ENCODE data around the gene CDH4.
"Not testable (repeated sequence)": the region's sequence is repeated elsewhere in the genome, so short reads cannot be mapped to it uniquely, and the experiment has no call there.

CDH4 gene

DNA sequence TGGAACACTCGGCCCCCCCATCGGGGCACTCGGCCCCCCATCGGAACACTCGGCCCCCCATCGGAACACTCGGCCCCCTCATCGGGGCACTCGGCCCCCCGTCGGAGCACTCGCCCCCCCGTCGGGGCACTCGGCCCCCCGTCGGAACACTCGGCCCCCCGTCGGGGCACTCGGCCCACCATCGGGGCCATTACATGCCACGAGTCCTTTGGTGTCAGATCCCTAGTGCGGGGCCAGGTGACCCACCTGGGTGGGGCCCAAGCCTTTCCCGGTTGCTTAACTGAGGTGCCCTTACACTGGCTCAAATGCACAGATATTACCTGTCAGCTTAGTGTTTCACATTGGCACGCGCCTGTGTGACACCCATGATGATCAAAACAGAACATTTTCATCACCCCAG is 717.7 kb downstream of the CDH4 start:
- TF ChIP-seq ZFX (IDR thresholded peaks at IDR 0.05; ENCODE audit: borderline replicate concordance): no peak
- H3K27ac ChIP-seq: no peak overlapping the region

DNA sequence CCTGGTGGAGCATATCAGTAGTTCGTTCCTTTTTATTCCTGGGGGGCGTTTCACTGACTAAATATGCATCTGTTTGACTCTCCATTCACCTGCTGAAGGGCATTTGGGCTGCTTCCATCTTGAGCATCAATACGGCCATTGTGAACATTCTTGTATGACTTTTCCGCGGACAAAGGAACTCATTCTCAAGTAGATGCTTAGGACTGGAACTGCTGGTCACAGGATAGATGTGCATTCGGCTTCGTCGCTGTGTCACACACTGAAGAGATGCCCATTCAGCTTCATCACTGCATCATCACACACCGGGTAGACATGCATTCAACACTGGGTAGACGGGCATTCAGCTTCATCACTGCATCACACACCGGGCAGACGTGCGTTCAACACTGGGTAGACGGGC is 718.3 kb downstream of the CDH4 start:
- TF ChIP-seq, protein P1, sequence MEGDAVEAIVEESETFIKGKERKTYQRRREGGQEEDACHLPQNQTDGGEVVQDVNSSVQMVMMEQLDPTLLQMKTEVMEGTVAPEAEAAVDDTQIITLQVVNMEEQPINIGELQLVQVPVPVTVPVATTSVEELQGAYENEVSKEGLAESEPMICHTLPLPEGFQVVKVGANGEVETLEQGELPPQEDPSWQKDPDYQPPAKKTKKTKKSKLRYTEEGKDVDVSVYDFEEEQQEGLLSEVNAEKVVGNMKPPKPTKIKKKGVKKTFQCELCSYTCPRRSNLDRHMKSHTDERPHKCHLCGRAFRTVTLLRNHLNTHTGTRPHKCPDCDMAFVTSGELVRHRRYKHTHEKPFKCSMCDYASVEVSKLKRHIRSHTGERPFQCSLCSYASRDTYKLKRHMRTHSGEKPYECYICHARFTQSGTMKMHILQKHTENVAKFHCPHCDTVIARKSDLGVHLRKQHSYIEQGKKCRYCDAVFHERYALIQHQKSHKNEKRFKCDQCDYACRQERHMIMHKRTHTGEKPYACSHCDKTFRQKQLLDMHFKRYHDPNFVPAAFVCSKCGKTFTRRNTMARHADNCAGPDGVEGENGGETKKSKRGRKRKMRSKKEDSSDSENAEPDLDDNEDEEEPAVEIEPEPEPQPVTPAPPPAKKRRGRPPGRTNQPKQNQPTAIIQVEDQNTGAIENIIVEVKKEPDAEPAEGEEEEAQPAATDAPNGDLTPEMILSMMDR (IDR thresholded peaks at IDR 0.05): no peak
- no peak for TF ChIP-seq ZFX (IDR thresholded peaks at IDR 0.05; ENCODE audit: borderline replicate concordance)
- H3K27ac ChIP-seq: no peak overlapping the region

DNA sequence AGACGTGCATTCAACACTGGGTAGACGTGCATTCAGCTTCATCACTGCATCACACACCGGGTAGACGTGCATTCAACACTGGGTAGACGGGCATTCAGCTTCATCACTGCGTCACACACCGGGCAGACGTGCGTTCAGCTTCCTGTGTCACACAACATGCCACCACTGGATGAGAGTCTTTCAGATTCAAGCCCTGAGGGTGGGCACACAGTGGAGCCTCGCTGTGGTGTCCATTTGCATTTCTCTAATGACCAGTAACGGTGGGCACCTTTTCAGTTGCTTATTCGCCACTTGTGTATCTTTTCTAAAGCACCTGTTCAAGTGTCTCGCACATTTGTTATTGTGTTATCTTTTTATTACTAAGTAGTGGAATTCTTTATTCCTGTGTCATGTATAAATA is 719.5 kb downstream of the CDH4 start:
- not testable (repeated sequence) for H3K27ac ChIP-seq

DNA sequence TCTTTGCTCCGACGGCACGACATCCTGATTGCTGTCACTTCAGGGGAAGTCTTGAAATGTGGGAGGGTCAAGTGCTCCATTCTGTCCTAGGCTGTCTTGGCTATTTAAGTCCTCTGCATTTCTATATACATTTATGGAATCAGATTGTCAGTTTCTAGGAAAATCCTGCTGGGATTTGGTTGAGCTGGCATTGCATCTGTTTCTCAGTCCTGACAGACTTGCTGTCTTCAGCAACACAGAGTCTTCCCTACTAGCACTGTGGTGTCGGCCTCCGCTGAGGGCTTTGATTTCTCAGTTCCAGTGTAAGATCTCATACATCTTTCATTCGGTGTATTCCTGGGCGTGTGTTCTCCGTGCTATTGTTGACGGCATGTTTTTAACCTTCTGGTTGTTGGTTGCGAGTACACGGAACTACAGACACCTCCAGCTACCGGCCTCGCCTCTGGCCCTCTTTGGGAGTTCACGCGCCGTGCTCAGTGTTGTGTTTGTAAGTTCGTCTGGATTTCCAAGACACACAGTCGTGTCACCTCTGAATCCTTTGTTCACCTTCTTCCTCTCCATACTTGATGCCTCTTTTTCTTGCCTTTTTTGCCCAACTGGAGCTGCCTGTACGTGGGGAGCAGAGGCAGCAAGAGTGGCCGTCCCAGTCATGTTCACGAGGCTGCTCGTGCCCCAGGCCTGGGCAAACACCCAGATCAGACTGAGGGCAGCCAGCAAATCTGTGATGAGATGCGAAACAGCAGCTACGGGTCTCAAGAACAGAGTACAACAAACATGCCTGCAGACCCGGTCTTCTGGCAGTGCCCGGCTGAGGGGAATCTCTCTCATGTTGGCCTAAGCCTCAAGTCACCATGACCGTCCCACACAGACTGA is 720.8 kb downstream of the CDH4 start:
- no peak overlapping the region for H3K27ac ChIP-seq
- TF ChIP-seq ZFX (IDR thresholded peaks at IDR 0.05; ENCODE audit: borderline replicate concordance): no peak
- TF ChIP-seq, protein P1 (IDR thresholded peaks at IDR 0.05): no peak

DNA sequence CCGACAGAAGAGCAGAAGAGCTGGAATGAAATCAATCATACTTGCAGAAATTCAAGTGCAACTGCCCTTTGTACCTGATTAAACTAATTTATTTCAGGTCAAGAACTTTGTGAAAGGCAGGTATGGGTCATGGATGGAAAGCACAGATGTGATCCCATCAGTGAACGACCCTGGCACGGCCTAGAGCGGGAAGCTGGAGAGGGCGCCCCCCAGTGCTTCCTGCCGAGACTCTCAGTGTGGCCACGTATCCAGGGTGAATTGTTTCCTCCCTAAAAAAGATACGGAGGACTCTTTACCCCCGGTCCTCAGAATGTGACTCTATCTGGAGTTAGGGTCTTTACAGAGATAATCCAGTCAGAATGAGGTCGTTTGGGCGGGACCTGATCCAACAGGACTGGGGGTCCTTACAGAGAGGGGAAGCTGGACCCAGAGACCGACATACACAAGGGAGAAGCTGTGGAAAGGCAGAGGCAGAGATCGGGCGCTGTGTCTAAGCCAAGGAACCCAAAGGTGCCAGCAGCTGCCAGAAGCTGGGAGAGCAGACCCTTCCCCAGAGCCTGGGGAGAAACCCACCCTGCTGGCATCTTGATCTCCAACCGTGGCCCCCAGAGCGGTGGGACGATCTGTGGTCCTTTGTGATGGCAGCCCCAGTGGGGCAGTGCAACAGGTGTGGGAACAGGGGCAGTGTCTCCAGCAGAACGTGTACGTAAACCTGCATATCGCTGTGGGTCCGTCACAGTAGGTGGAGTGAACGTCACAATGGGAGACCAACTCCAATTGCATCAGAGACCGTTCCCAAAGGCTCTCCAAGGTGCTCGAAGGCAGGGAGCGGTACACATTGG is 721.7 kb downstream of the CDH4 start:
- H3K27ac ChIP-seq: no peak overlapping the region
- TF ChIP-seq, protein P1 (IDR thresholded peaks at IDR 0.05): no peak
- TF ChIP-seq ZFX (IDR thresholded peaks at IDR 0.05; ENCODE audit: borderline replicate concordance): no peak

DNA sequence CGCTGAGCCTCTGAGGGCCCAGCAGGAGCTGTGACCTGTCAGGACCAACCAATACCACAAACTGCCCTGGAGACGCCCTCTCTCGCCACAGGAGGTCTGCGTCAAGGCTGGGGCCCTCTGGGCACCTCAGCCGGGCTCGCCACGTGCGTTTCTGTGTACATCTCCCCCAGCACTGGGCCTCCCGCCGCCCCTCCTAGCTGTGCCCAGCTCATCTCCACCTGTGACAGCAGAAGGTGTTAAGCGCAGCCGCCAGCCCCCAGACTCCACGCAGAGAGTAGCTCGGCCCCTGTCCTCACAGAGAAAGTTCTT is 722.2 kb downstream of the CDH4 start:
- no peak overlapping the region for H3K27ac ChIP-seq
- TF ChIP-seq, protein P1 (IDR thresholded peaks at IDR 0.05): no peak
- no peak for TF ChIP-seq ZFX (IDR thresholded peaks at IDR 0.05; ENCODE audit: borderline replicate concordance)

DNA sequence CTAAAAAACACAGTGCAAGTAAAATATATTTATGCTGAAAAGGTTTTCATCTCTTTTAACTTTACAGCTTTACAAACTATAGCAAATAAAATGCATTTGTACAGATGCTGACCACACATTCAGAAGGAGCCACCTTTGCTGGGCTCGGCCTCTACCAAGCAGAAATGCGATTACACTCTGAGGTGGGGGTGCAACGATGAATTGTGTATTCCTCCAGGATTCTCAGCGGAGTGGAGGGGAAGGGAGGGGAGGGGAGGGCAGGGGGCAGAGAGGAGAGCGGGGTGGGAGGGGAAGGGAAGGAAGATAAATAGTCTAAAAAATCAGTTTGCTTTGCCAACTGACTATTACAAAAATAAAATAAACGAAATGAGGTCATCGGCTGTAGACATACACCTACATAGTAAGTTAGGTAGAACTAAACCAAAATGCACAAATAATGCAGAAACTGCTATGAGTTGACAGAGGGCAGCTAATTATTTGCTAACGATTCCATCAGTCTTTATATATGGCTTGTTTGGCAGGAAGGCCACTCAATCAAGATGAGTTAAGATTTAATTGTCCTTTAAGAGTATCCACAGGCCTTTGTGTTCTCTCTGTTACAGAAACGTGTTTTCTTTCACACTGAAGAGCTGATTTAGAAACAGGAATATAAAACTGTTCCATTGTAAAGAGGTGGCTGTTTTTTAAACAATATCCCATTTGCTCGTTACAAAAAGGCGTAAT is 723.5 kb downstream of the CDH4 start:
- TF ChIP-seq ZFX (IDR thresholded peaks at IDR 0.05; ENCODE audit: borderline replicate concordance): no peak
- TF ChIP-seq, protein P1 (IDR thresholded peaks at IDR 0.05): no peak
- H3K27ac ChIP-seq: no peak overlapping the region

DNA sequence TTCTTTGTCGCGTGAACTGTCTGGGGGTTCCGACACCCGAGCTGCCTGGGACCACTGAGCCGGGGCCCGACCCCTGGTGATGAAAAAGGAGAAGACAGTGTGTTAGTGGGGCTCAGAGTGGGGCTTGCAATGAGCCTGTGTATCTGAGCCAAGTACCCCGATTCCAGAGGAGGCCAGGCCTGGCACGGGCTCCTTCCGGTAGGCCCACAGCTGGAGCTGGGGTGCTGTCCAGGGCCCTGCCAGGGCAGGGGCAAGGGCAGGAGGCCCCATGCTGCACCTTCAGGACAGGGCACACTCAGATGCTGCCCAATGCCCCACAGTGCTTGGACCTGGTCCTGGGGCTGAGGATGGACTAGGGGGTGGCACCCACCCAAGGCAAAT is 724.2 kb downstream of the CDH4 start:
- no peak for TF ChIP-seq ZFX (IDR thresholded peaks at IDR 0.05; ENCODE audit: borderline replicate concordance)
- TF ChIP-seq, protein P1 (IDR thresholded peaks at IDR 0.05): no peak
- H3K27ac ChIP-seq: no peak overlapping the region
